Type B pancreatic cell (in vitro differentiated cells): ENCODE measurements around the gene TTLL10. TPM values are rescaled to one million over a fixed set of nuclear protein-coding genes. Genes with fewer than 3 reads are reported as not detected.

Experiments
- DNase-seq: peaks from one replicate; pipeline ENCODE4 v3.0.0; 2021; ENCODE audit warnings: mixed read lengths; ENCODE audit not compliant: unreplicated experiment; ENCODE audit errors: extremely low spot score
- H3K27ac Mint-ChIP-seq: 2 replicates; pipeline ENCODE4 v1.8.0; 2021; ENCODE audit warnings: mild to moderate bottlenecking, mixed read lengths
- H3K27me3 Mint-ChIP-seq: 2 replicates; pipeline ENCODE4 v1.8.0; 2021; ENCODE audit warnings: mixed read lengths
- H3K36me3 Mint-ChIP-seq: 2 replicates; pipeline ENCODE4 v1.8.0; 2021; ENCODE audit warnings: mixed read lengths
- H3K4me1 Mint-ChIP-seq: one replicate; pipeline ENCODE4 v1.8.0; 2021; ENCODE audit warnings: mixed read lengths; ENCODE audit not compliant: unreplicated experiment
- H3K4me3 Mint-ChIP-seq: 2 replicates; pipeline ENCODE4 v1.8.0; 2021; ENCODE audit warnings: mild to moderate bottlenecking, mixed read lengths
- H3K9me3 Mint-ChIP-seq: 2 replicates; pipeline ENCODE4 v1.8.0; 2021; ENCODE audit warnings: mixed read lengths
- CTCF ChIP-seq: fragments of 200-600 bp; sonication (generic); conservative IDR thresholded peaks from 2 replicates; pipeline ENCODE4 v1.5.0; 2021; ENCODE audit warnings: antibody characterized with exemption, mild to moderate bottlenecking
- total RNA-seq: library from RNA; stranded (reverse); gene quantifications from 2 replicates; pipeline ENCODE4 v1.2.1, GENCODE V29; 2021; ENCODE audit warnings: low replicate concordance

TTLL10 gene
- total RNA-seq, 1 donor from 2014 or later, result 1.4 TPM

GRCh38 chr1:1223321-1223720 is 49.6 kb downstream of the TTLL10 start:
- no peak for DNase-seq

GRCh38 chr1:1223891-1224290 is 50.2 kb downstream of the TTLL10 start:
- H3K4me3 Mint-ChIP-seq, result no peak overlapping the region
- H3K36me3 Mint-ChIP-seq, result peaks cover 14% of the 10 kb centered on the region
- no peaks in the 10 kb centered on the region for H3K4me1 Mint-ChIP-seq
- DNase-seq, result no peak
- no peaks in the 10 kb centered on the region for H3K9me3 Mint-ChIP-seq
- no peak for TF ChIP-seq CTCF
- no peaks in the 10 kb centered on the region for H3K27me3 Mint-ChIP-seq
- H3K27ac Mint-ChIP-seq, result no peak overlapping the region

More at GRCh38 chr1:1223321-1223720, 49.6 kb downstream of the TTLL10 start:
- no peak for TF ChIP-seq CTCF
- Mint-ChIP-seq H3K4me1 (no peaks in the 10 kb centered on the region), H3K4me3 (no peak overlapping the region), H3K27me3 (no peaks in the 10 kb centered on the region), H3K36me3 (peaks cover 14% of the 10 kb centered on the region), H3K27ac (no peak overlapping the region), H3K9me3 (no peaks in the 10 kb centered on the region)

- Mint-ChIP-seq H3K27ac (no peak overlapping the region), H3K9me3 (no peaks in the 10 kb centered on the region), H3K27me3 (no peaks in the 10 kb centered on the region), H3K4me1 (peaks cover 5% of the 10 kb centered on the region), H3K4me3 (no peak overlapping the region), H3K36me3 (peaks cover 18% of the 10 kb centered on the region)
- no peak for DNase-seq
- TF ChIP-seq CTCF, result no peak
Measured at GRCh38 chr1:1225238-1225845, 51.7 kb downstream of the TTLL10 start.

GRCh38 chr1:1225913-1226312 is 52.2 kb downstream of the TTLL10 start:
- H3K9me3 Mint-ChIP-seq, result no peaks in the 10 kb centered on the region
- no peak for DNase-seq
- peaks cover 14% of the 10 kb centered on the region for H3K36me3 Mint-ChIP-seq
- peaks cover 9% of the 10 kb centered on the region for H3K4me1 Mint-ChIP-seq
- H3K4me3 Mint-ChIP-seq, result no peak overlapping the region
- H3K27me3 Mint-ChIP-seq, result no peaks in the 10 kb centered on the region
- no peak overlapping the region for H3K27ac Mint-ChIP-seq
- TF ChIP-seq CTCF, result no peak

- H3K36me3 Mint-ChIP-seq, result peaks cover 14% of the 10 kb centered on the region
Measured at GRCh38 chr1:1226566-1227362, 53.1 kb downstream of the TTLL10 start.

More at GRCh38 chr1:1226566-1227362, 53.1 kb downstream of the TTLL10 start:
- no peak for DNase-seq
- TF ChIP-seq CTCF, result no peak
- Mint-ChIP-seq H3K4me1 (peaks cover 9% of the 10 kb centered on the region), H3K27me3 (no peaks in the 10 kb centered on the region), H3K4me3 (no peak overlapping the region), H3K9me3 (no peaks in the 10 kb centered on the region), H3K27ac (no peak overlapping the region)
